GM20000 (cell line): Measurements from ENCODE around the gene TOMM40.

ENCODE experiments used
- DNase-seq: peaks from one replicate; pipeline ENCODE4 v3.0.0; 2012; ENCODE audit warnings: low spot score
- CTCF ChIP-seq: IDR thresholded peaks from 2 replicates; pipeline ENCODE4 v1.5.1; 2012; ENCODE audit warnings: mild to moderate bottlenecking, control low read depth; ENCODE audit errors: extremely low read depth, missing control alignments

The TOMM40 gene

GRCh38 chr19:44930088-44930487 lies 39.0 kb downstream of the TOMM40 start:
- DNase-seq: no peak
- TF ChIP-seq CTCF: no peak

- TF ChIP-seq CTCF: no peak
- no peak for DNase-seq
These were observed 40.5 kb downstream of the TOMM40 start for GRCh38 chr19:44931541-44931940.

GRCh38 chr19:44939668-44940067 lies 48.6 kb downstream of the TOMM40 start:
- TF ChIP-seq CTCF: no peak
- no peak for DNase-seq

DNA sequence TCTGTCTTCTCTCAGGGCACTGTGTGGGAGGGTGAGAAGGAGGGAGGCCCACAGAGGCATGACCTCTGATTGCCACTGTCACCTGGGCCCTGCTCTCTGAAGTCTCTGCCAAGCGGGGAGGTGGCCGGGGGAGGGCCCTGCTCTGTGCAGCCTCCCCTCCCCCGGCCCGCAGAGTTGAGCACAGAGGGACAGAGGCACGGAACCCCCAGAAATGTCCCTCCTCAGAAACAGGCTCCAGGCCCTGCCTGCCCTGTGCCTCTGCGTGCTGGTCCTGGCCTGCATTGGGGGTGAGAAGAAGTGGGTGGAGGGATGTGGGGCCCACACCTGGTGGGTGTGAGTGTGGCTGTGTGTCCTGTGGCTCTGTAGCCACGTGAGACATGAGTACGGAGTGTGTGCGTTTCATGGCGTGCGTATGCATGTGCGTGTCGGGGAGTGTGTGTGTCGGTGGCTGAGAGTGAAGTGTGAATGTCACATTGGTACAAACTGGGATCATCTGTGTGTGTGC lies 51.1 kb downstream of the TOMM40 start, which contains the start of gene APOC4:
APOC4 (plus strand) TSS at position 171 of the 505 bp plus-strand sequence; CDS start at position 212, 41 bp downstream.
- TF ChIP-seq CTCF: no peak
- no peak for DNase-seq

DNA sequence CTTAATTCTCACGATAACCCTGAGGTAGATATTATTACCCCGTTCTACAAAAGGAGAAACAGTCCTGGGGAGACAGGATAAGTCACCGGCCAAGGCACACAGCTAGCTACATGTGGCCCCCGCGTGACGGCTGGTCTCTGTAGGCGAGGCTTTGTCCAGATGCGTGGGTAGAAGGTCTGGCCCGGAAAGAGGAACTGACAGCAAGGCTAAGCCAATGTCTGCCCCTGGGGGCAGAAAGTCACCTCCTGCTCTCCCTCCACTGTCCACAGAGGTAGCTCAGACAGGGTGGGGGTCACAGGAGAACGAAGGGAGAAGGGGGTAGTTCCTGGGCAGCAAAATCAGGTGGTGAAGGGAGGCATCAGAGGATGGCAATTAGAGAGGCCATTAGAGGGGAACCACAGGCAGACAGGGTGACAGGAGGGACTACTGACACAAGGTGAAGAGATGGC lies 52.8 kb downstream of the TOMM40 start:
- peak; percentile 85 for DNase-seq
- TF ChIP-seq CTCF: no peak

DNA sequence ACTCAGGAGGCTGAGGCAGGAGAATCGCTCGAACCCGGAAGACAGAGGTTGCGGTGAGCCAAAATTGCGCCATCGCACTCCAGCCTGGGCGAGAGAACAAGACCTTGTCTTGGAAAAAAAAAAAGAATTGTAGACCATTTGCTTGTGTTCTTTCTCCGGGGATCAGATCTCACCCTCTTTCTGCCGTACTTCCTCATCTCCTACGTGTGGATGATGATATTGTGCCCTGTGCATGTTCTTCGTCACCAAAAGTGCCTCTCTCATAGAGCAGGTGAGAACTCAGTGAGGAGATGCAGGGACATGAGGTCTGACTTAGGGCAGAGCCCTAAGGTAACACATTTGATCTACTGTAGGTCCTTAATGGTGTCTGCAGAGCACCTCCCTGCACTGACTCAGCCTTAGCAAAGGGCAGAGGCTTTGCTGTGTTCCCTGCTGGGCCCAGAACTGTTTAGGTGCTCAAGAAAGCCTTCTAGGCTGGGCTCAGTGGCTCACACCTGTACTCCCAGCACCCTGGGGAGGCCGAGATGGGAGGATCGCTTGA lies 56.1 kb downstream of the TOMM40 start:
- TF ChIP-seq CTCF: no peak
- no peak for DNase-seq

DNA sequence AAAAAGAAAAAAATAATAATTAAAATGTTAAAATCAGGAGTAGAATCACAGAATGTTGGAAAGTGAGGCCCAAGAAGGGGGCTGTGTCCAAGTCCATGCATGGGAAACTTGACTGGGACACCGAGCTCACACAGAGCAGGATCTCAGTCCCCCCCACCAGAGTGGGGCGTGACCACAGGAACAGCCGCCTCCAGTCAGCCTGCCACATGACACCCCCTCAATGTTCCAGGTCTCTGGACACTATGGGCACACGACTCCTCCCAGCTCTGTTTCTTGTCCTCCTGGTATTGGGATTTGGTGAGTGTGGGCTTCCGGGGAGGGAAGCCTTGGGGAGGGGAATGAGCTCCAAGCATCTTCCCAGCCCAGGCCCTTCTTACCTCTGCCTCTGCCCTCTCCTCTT lies 57.2 kb downstream of the TOMM40 start:
- no peak for DNase-seq
- TF ChIP-seq CTCF: no peak
